Fibroblast of lung (primary cell): ENCODE results near the gene DYNC1LI2. TPM values are rescaled to one million over a fixed set of nuclear protein-coding genes. Genes with fewer than 3 reads are reported as not detected.

Experiments
- DNase-seq, 2 donors: peaks; one replicate each; pipeline versions ENCODE4 v3.0.0 to v3.0.0-alpha.2; 2010; ENCODE audit warnings: low read depth in 2 of 2
- H2AFZ ChIP-seq: 2 replicates; pipeline ENCODE4 v1.5.1; 2012; ENCODE audit warnings: low read length, control low read depth, inconsistent platforms
- H3K27ac ChIP-seq: 2 replicates; pipeline ENCODE4 v1.5.1; 2011; ENCODE audit warnings: low read length, control low read depth; ENCODE audit not compliant: insufficient read depth
- H3K27me3 ChIP-seq: 2 replicates; pipeline ENCODE4 v1.5.1; 2011; ENCODE audit warnings: mild to moderate bottlenecking, low read length; ENCODE audit not compliant: control insufficient read depth, insufficient read depth
- H3K36me3 ChIP-seq: 2 replicates; pipeline ENCODE4 v1.5.1; 2011; ENCODE audit warnings: low read length; ENCODE audit not compliant: control insufficient read depth, insufficient read depth
- H3K4me1 ChIP-seq: 2 replicates; pipeline ENCODE4 v1.5.1; 2011; ENCODE audit warnings: low read length; ENCODE audit not compliant: control insufficient read depth, insufficient read depth; ENCODE audit errors: extremely low read depth
- H3K4me2 ChIP-seq: 2 replicates; pipeline ENCODE4 v1.5.1; 2011; ENCODE audit warnings: low read length, control low read depth; ENCODE audit not compliant: insufficient read depth; ENCODE audit errors: extremely low read depth
- H3K4me3 ChIP-seq, 4 experiments: fragments of 200-600 bp in 1 of 4; sonication (generic) in 1 of 4; replicated peaks in 1 of 4; 2 replicates each; pipeline ENCODE4 v1.5.1; 2011 to 2016; ENCODE audit warnings: low read length in 4 of 4, low read depth in 3 of 4, mild to moderate bottlenecking in 3 of 4, control low read depth in 2 of 4, inconsistent platforms in 1 of 4, mixed read lengths in 1 of 4; ENCODE audit not compliant: insufficient read depth in 1 of 4; ENCODE audit errors: control extremely low read depth in 1 of 4
- H3K79me2 ChIP-seq: 2 replicates; pipeline ENCODE4 v1.5.1; 2012; ENCODE audit warnings: mild to moderate bottlenecking, low read length, inconsistent platforms; ENCODE audit not compliant: control insufficient read depth, insufficient read depth
- H3K9ac ChIP-seq: 2 replicates; pipeline ENCODE4 v1.5.1; 2011; ENCODE audit warnings: mild to moderate bottlenecking, low read length, control low read depth; ENCODE audit not compliant: insufficient read depth
- H3K9me3 ChIP-seq: 2 replicates; pipeline ENCODE4 v1.5.1; 2012; ENCODE audit warnings: low read depth, low read length; ENCODE audit not compliant: control insufficient read depth, insufficient read depth
- H4K20me1 ChIP-seq: 2 replicates; pipeline ENCODE4 v1.5.1; 2011; ENCODE audit warnings: low read length; ENCODE audit not compliant: control insufficient read depth, insufficient read depth; ENCODE audit errors: extremely low read depth
- CTCF ChIP-seq, 2 donors: IDR thresholded peaks in 1 of 2; conservative IDR thresholded peaks in 1 of 2; 1 replicate in 1 of 2; 2 replicates in 1 of 2; pipeline ENCODE4 v1.5.1; 2011 to 2012; ENCODE audit warnings: low read length in 2 of 2, control low read depth in 1 of 2, inconsistent platforms in 1 of 2, low read depth in 1 of 2, mild to moderate bottlenecking in 1 of 2
- EZH2 ChIP-seq: IDR thresholded peaks from 2 replicates; pipeline ENCODE4 v1.5.1; 2012; ENCODE audit warnings: low read length, control low read depth, mild to moderate bottlenecking; ENCODE audit errors: missing control alignments
- polyA plus RNA-seq, 2 donors: library from polyadenylated mRNA; depleted of rRNA in 1 of 2; stranded (reverse) in 1 of 2; unstranded in 1 of 2; fragments of >200 nt; gene quantifications; 2 replicates each; pipeline ENCODE4 v1.2.1, GENCODE V29; 2011 to 2012; ENCODE audit warnings: missing spikeins in 1 of 2
- total RNA-seq: library from RNA; depleted of rRNA; stranded (reverse); fragments of >200 nt; gene quantifications from 2 replicates; pipeline ENCODE4 v1.2.1, GENCODE V29; 2014

Gene DYNC1LI2
- total and polyA plus RNA-seq, 2 donors (not counting 1 experiment from before 2014, with no cell fraction given) = 83.3 to 173 TPM

GRCh38 chr16:66750279-66751052 is 943 bp downstream of the DYNC1LI2 start:
- peaks cover 49% of the 10 kb centered on the region for H3K79me2 ChIP-seq
- peak overlapping the region; percentile 96 for H3K9ac ChIP-seq
- no peaks in the 10 kb centered on the region for H4K20me1 ChIP-seq
- H3K27me3 ChIP-seq = no peaks in the 10 kb centered on the region
- H3K9me3 ChIP-seq = no peaks in the 10 kb centered on the region
- TF ChIP-seq EZH2 (no peak), CTCF (conservative IDR thresholded peaks at IDR 0.05 in 1 of 2, IDR thresholded peaks at IDR 0.05 in 1 of 2; ENCODE audit: low read depth in 1 of 2, low read length in 2 of 2) (no peak)
- peak overlapping the region; percentile 89 to 96 (median 92) for H3K4me3 ChIP-seq
- no peak for DNase-seq
- peak overlapping the region; percentile 98 for H3K4me2 ChIP-seq
- H2AFZ ChIP-seq = peak overlapping the region; percentile 17
- H3K4me1 ChIP-seq = peaks cover 5% of the 10 kb centered on the region
- H3K36me3 ChIP-seq = peaks cover 4% of the 10 kb centered on the region
- H3K27ac ChIP-seq = peak overlapping the region; percentile 72

- Histone ChIP-seq H2AFZ (no peak overlapping the region), H3K27me3 (no peaks in the 10 kb centered on the region), H3K9ac (no peak overlapping the region), H4K20me1 (no peaks in the 10 kb centered on the region), H3K9me3 (no peaks in the 10 kb centered on the region), H3K27ac (no peak overlapping the region), H3K4me1 (peaks cover 8% of the 10 kb centered on the region), H3K36me3 (peaks cover 6% of the 10 kb centered on the region), H3K79me2 (peaks cover 68% of the 10 kb centered on the region), H3K4me3 (no peak overlapping the region), H3K4me2 (no peak overlapping the region)
- peak in 1 of 2 donors; percentile 68 for DNase-seq
- no peak for TF ChIP-seq CTCF (conservative IDR thresholded peaks at IDR 0.05 in 1 of 2, IDR thresholded peaks at IDR 0.05 in 1 of 2; ENCODE audit: low read depth in 1 of 2, low read length in 2 of 2)
- TF ChIP-seq EZH2 = no peak
Observed at GRCh38 chr16:66746682-66747081, 4.7 kb downstream of the DYNC1LI2 start.

- Histone ChIP-seq H3K9ac (no peak overlapping the region), H3K4me3 (no peak overlapping the region), H3K36me3 (peaks cover 6% of the 10 kb centered on the region), H3K4me2 (no peak overlapping the region), H3K27ac (no peak overlapping the region), H4K20me1 (no peaks in the 10 kb centered on the region), H3K9me3 (no peaks in the 10 kb centered on the region), H3K4me1 (peaks cover 12% of the 10 kb centered on the region), H3K79me2 (peaks cover 68% of the 10 kb centered on the region), H3K27me3 (no peaks in the 10 kb centered on the region), H2AFZ (no peak overlapping the region)
- DNase-seq = no peak
- TF ChIP-seq EZH2 = no peak
Observed at GRCh38 chr16:66746048-66746447, 5.4 kb downstream of the DYNC1LI2 start.
